Measurements from ENCODE around the gene EPB41L3. TPM values are rescaled to one million over a fixed set of nuclear protein-coding genes. Genes with fewer than 3 reads are reported as not detected.

EPB41L3 gene
- polyA plus RNA-seq, 1 donor from 2014 or later = 19.6 TPM

GRCh38 chr18:5397102-5397501 is 146.7 kb downstream of the EPB41L3 start:
- H3K9me3 ChIP-seq (ENCODE audit: low read length) = no peaks in the 10 kb centered on the region
- no peak overlapping the region for H3K9ac ChIP-seq (ENCODE audit: low read length)
- H3F3A ChIP-seq (ENCODE audit: insufficient read depth, low read length, poor library complexity, severe bottlenecking) = no peaks in the 10 kb centered on the region
- no peak overlapping the region for H3K4me3 ChIP-seq (ENCODE audit: low read length)
- H4K20me1 ChIP-seq (ENCODE audit: insufficient read depth) = no peaks in the 10 kb centered on the region
- no peaks in the 10 kb centered on the region for H3K36me3 ChIP-seq (ENCODE audit: insufficient read depth, low read length)
- no peak overlapping the region for H3K4me2 ChIP-seq (ENCODE audit: low read length)
- no peak overlapping the region for H3K27ac ChIP-seq (ENCODE audit: low read length)
- no peaks in the 10 kb centered on the region for H3K79me2 ChIP-seq (replicated peaks; ENCODE audit: insufficient read depth, low read length)
- TF ChIP-seq TAF1 (IDR thresholded peaks at IDR 0.05; ENCODE audit: low read depth) = no peak
- no peak for TF ChIP-seq CTCF (IDR thresholded peaks at IDR 0.05; ENCODE audit: poor library complexity, severe bottlenecking)
- no peak overlapping the region for H2AFZ ChIP-seq (ENCODE audit: low read depth, low read length)
- H3K27me3 ChIP-seq (ENCODE audit: insufficient read depth, low read depth, low read length) = no peaks in the 10 kb centered on the region
- no peaks in the 10 kb centered on the region for H3K9me2 ChIP-seq (ENCODE audit: insufficient read depth, low read length)

GRCh38 chr18:5395860-5396448 is 147.8 kb downstream of the EPB41L3 start:
- Histone ChIP-seq H3K4me2 (ENCODE audit: low read length) (no peak overlapping the region), H2AFZ (ENCODE audit: low read depth, low read length) (no peak overlapping the region), H3K27me3 (ENCODE audit: insufficient read depth, low read depth, low read length) (no peaks in the 10 kb centered on the region), H3F3A (ENCODE audit: insufficient read depth, low read length, poor library complexity, severe bottlenecking) (no peaks in the 10 kb centered on the region), H3K9me2 (ENCODE audit: insufficient read depth, low read length) (no peaks in the 10 kb centered on the region), H3K79me2 (replicated peaks; ENCODE audit: insufficient read depth, low read length) (no peaks in the 10 kb centered on the region), H3K36me3 (ENCODE audit: insufficient read depth, low read length) (no peaks in the 10 kb centered on the region), H3K9ac (ENCODE audit: low read length) (no peak overlapping the region), H3K4me3 (ENCODE audit: low read length) (no peak overlapping the region), H3K27ac (ENCODE audit: low read length) (no peak overlapping the region), H4K20me1 (ENCODE audit: insufficient read depth) (no peaks in the 10 kb centered on the region), H3K9me3 (ENCODE audit: low read length) (no peaks in the 10 kb centered on the region)
- TF ChIP-seq MXI1 (conservative IDR thresholded peaks at IDR 0.05; ENCODE audit: poor library complexity, severe bottlenecking) = no peak
- TF ChIP-seq SMC3 (conservative IDR thresholded peaks at IDR 0.05; ENCODE audit: poor library complexity) = no peak
- no peak for TF ChIP-seq CTCF (IDR thresholded peaks at IDR 0.05; ENCODE audit: poor library complexity, severe bottlenecking)
- TF ChIP-seq TAF1 (IDR thresholded peaks at IDR 0.05; ENCODE audit: low read depth) = no peak
- TF ChIP-seq EZH2 (IDR thresholded peaks at IDR 0.05; ENCODE audit: borderline replicate concordance, insufficient read depth, low read length, poor library complexity, severe bottlenecking) = no peak
- TF ChIP-seq POLR2AphosphoS5 (IDR thresholded peaks at IDR 0.05) = no peak
- no peak for TF ChIP-seq RAD21 (conservative IDR thresholded peaks at IDR 0.05)
- TF ChIP-seq EP300 (conservative IDR thresholded peaks at IDR 0.05; ENCODE audit: poor library complexity, severe bottlenecking) = no peak
- TF ChIP-seq REST (IDR thresholded peaks at IDR 0.05; ENCODE audit: borderline replicate concordance) = no peak

All from neural cell (in vitro differentiated cells).